GM21786 (cell line): ENCODE results near the gene MTFP1.
"Not testable (repeated sequence)": the region's sequence is repeated elsewhere in the genome, so short reads cannot be mapped to it uniquely, and the experiment has no call there.

ENCODE experiments used
- ATAC-seq: cut with Tn5 transposase; IDR thresholded peaks from one replicate; pipeline ENCODE4 v1.9.1; 2021; ENCODE audit not compliant: unreplicated experiment

Gene MTFP1

GRCh38 chr22:30453731-30454510 lies 28.4 kb downstream of the MTFP1 start:
- ATAC-seq: no peak

- ATAC-seq: no peak
Observed at GRCh38 chr22:30455075-30455840, 29.7 kb downstream of the MTFP1 start.

GRCh38 chr22:30457981-30458380 lies 32.4 kb downstream of the MTFP1 start:
- no peak for ATAC-seq

GRCh38 chr22:30459181-30460052 lies 33.8 kb downstream of the MTFP1 start:
- no peak for ATAC-seq

GRCh38 chr22:30460147-30460546 lies 34.6 kb downstream of the MTFP1 start:
- ATAC-seq: no peak

- not testable (repeated sequence) for ATAC-seq
Observed at GRCh38 chr22:30460555-30460954, 35.0 kb downstream of the MTFP1 start.

- ATAC-seq: no peak
Observed at GRCh38 chr22:30469165-30469564, 43.6 kb downstream of the MTFP1 start.

- no peak for ATAC-seq
Observed at GRCh38 chr22:30470655-30471054, 45.1 kb downstream of the MTFP1 start.

- ATAC-seq: no peak
Observed at GRCh38 chr22:30471616-30472318, 46.2 kb downstream of the MTFP1 start, which contains the start of gene SEC14L3. Gene SEC14L3, minus strand, starts transcription at chr22:30472017. Its CDS starts 59 bp downstream, at chr22:30471958.

- ATAC-seq: no peak
Observed at GRCh38 chr22:30472994-30473720, 47.6 kb downstream of the MTFP1 start.

- ATAC-seq: no peak
Observed at GRCh38 chr22:30474121-30474520, 48.6 kb downstream of the MTFP1 start.

GRCh38 chr22:30474683-30475424 lies 49.3 kb downstream of the MTFP1 start:
- ATAC-seq: no peak
